ENCODE measurements around the gene CASP9.

Gene CASP9

DNA sequence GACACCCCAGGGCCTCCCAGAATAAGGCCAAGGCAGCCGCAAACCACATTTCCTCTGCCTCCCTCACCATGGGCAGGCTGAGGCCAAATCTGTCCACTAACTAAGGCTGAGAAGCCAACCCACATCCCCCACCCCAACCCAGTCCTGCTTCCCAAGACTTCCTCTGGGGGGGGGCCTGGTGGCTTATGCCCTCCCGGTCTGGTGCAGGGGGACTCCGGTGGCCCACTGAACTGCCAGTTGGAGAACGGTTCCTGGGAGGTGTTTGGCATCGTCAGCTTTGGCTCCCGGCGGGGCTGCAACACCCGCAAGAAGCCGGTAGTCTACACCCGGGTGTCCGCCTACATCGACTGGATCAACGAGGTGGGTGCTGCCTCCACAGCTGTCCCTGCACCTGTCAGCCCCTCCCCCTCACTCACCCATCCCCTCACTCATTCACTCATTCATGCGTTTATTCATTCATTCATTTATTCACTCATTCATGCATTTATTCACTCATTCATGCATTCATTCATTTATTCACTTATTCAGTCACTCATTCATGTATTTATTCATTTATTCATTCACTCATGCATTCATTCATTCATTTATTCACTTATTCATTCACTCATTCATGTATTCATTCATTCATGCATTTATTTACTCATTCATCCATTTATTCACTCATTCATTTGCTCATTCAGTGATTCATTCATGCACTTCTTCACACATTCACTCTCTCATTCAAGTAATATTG lies 78.5 kb downstream of the CASP9 start:
- DNase-seq (ENCODE audit: low spot score): no peak

- DNase-seq (ENCODE audit: low spot score): no peak
Observed at GRCh38 chr1:15444468-15445389, 79.3 kb downstream of the CASP9 start.

DNA sequence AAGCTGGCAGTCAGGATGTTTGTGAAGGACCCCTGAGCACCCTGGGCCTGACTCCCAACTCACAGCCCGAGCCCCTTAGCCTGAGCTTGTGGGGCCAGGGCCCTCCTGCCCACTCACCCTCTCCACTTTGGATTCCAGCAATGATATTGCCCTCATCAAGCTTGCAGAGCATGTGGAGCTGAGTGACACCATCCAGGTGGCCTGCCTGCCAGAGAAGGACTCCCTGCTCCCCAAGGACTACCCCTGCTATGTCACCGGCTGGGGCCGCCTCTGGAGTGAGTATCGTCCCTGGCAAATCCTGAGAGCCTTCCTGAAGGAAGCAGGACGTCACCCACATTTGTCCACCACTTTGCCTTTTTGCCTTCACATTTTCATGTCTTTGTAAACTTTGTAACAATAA lies 80.7 kb downstream of the CASP9 start:
- DNase-seq (ENCODE audit: low spot score): no peak

GRCh38 chr1:15442759-15443158 lies 81.3 kb downstream of the CASP9 start:
- no peak for DNase-seq (ENCODE audit: low spot score)

DNA sequence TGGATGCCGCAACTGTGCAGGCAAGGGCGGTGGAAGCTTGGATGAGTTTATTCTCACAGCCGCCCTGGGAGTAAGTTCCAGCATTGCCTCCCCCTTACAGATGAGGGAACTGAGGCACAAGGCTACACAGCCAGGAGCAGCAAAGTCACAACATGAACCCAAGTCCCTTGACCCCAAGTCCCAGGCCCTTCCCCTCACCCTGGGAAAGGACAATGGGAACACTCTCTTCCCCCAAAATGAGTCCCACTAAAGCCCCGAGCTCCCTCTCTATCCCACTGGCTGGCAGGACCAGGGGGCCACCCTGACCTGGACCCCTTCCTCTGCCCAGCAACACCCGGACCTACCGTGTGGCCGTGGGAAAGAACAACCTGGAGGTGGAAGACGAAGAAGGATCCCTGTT lies 81.9 kb downstream of the CASP9 start:
- DNase-seq (ENCODE audit: low spot score): no peak
